OCI-LY7 (cell line): ENCODE measurements around the gene TMEM161A. TPM values are rescaled to one million over a fixed set of nuclear protein-coding genes. Genes with fewer than 3 reads are reported as not detected.

Experiments
- BruUV-seq: library from RNA; stranded (reverse); fragments of 400-500 nt; replicated peaks from 2 replicates; lab custom pipeline; 2021; lab: Mats Ljungman, UMichigan
- CTCF ChIA-PET: fragments of 300-600 bp; sonication (Branson Sonifier 250); formaldehyde crosslinking; loops from one replicate; lab custom pipeline; 2022; ENCODE audit warnings: antibody characterized with exemption; ENCODE audit not compliant: unreplicated experiment; lab: Charles Lee
- POLR2A ChIA-PET: fragments of 300-600 bp; sonication (Branson Sonifier 250); formaldehyde crosslinking; loops from one replicate; lab custom pipeline; 2022; ENCODE audit warnings: antibody characterized with exemption; lab: Charles Lee
- DNase-seq: peaks from one replicate; pipeline ENCODE4 v3.0.0-alpha.2; 2015; ENCODE audit warnings: low spot score
- H2AFZ ChIP-seq: fragments of 200-600 bp; sonication (generic), shearing (Covaris generic); 2 replicates; pipeline ENCODE4 v1.6.1; 2014; ENCODE audit warnings: mild to moderate bottlenecking, antibody characterized with exemption, low read length, moderate library complexity
- H3K27ac ChIP-seq: fragments of 200-600 bp; sonication (generic); 2 replicates; pipeline ENCODE4 v1.5.1; 2014; ENCODE audit warnings: mixed run types, low read depth, mild to moderate bottlenecking, moderate library complexity, low read length, inconsistent platforms; ENCODE audit not compliant: poor library complexity, severe bottlenecking
- H3K36me3 ChIP-seq: fragments of 200-600 bp; sonication (generic); 2 replicates; pipeline ENCODE4 v1.6.1; 2014; ENCODE audit warnings: mild to moderate bottlenecking, antibody characterized with exemption, low read length, moderate library complexity, mixed read lengths; ENCODE audit not compliant: insufficient read depth
- H3K4me1 ChIP-seq: fragments of 200-600 bp; sonication (generic); 2 replicates; pipeline ENCODE4 v1.5.1; 2014; ENCODE audit warnings: mild to moderate bottlenecking, low read length; ENCODE audit not compliant: insufficient read depth, poor library complexity, severe bottlenecking
- H3K4me2 ChIP-seq: fragments of 200-600 bp; sonication (generic); 2 replicates; pipeline ENCODE4 v1.6.1; 2014; ENCODE audit warnings: mild to moderate bottlenecking, low read length
- H3K4me3 ChIP-seq: fragments of 200-600 bp; sonication (generic); 2 replicates; pipeline ENCODE4 v1.5.1; 2014; ENCODE audit warnings: mild to moderate bottlenecking, low read depth, low read length; ENCODE audit not compliant: poor library complexity, severe bottlenecking
- H3K79me2 ChIP-seq: fragments of 200-600 bp; sonication (generic); 2 replicates; pipeline ENCODE4 v1.6.1; 2016; ENCODE audit warnings: low read depth, mild to moderate bottlenecking, low read length, moderate library complexity, mixed read lengths; ENCODE audit not compliant: insufficient read depth
- H3K9me2 ChIP-seq: fragments of 200-600 bp; sonication (generic); 2 replicates; pipeline ENCODE4 v1.6.1; 2016; ENCODE audit warnings: mild to moderate bottlenecking, low read length, mixed read lengths; ENCODE audit not compliant: insufficient read depth
- H3K9me3 ChIP-seq: fragments of 200-600 bp; sonication (generic); 2 replicates; pipeline ENCODE4 v1.6.1; 2014; ENCODE audit warnings: mild to moderate bottlenecking, mixed run types, low read length, mixed read lengths
- H4K20me1 ChIP-seq: fragments of 200-600 bp; sonication (generic); 2 replicates; pipeline ENCODE4 v1.6.1; 2014; ENCODE audit warnings: mild to moderate bottlenecking, antibody characterized with exemption, low read length, moderate library complexity, mixed read lengths; ENCODE audit not compliant: insufficient read depth
- CTCF ChIP-seq: fragments of 200-600 bp; sonication (generic); conservative IDR thresholded peaks from 2 replicates; pipeline ENCODE4 v1.5.1; 2014; ENCODE audit warnings: mild to moderate bottlenecking, antibody characterized with exemption, low read length, moderate library complexity, mixed read lengths
- EZH2phosphoT487 ChIP-seq: fragments of 200-600 bp; sonication (generic); IDR thresholded peaks from 2 replicates; pipeline ENCODE4 v1.6.1; 2018; ENCODE audit warnings: low read depth, borderline replicate concordance, mild to moderate bottlenecking, mixed run types, antibody characterized with exemption, low read length, moderate library complexity, mixed read lengths
- intact Hi-C: fragments of 100-400 bp; cut with micrococcal nuclease; formaldehyde crosslinking; loops from one replicate; pipeline ENCODE4 v1.10.0; 2022; ENCODE audit not compliant: unreplicated experiment
- total RNA-seq, 2 experiments: library from RNA; depleted of rRNA in 1 of 2; stranded (reverse); fragments of >200 nt in 1 of 2; shearing (Covaris generic) in 1 of 2; gene quantifications; 2 replicates each; pipeline ENCODE4 v1.2.3, GENCODE V29; 2014 to 2022

Gene TMEM161A
- total RNA-seq, 2 experiments from 2014 or later: 31.2 to 40.5 TPM

DNA sequence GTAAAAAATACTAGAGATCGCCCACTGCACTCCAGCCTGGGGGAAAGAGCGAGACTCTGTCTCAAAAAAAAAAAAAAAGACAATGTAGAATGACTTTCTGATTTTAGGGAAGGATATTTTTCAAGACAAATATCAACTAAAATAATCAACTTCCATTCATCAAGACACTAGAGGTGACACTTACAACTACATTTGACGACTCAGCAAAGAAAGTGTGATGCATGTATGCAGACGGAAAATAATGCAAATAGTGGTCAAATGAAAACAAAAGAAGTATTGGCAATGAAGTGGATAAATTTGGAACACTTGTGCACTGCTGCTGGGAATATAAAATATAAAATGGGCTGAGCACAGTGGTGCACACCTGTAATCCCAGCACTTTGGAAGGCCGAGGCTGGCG lies 12.2 kb downstream of the TMEM161A start:
- Histone ChIP-seq H3K9me3 (peaks cover 16% of the 10 kb centered on the region; the same call in 1 of the 2 replicates), H3K4me3 (no peak overlapping the region), H3K4me2 (no peak overlapping the region), H3K27ac (no peak overlapping the region), H2AFZ (no peak overlapping the region), H3K4me1 (no peaks in the 10 kb centered on the region), H3K79me2 (no peaks in the 10 kb centered on the region), H3K9me2 (no peaks in the 10 kb centered on the region), H4K20me1 (no peaks in the 10 kb centered on the region), H3K36me3 (peaks cover 45% of the 10 kb centered on the region)
- no peak for DNase-seq
- CTCF ChIA-PET: no interaction called here
- POLR2A ChIA-PET: no interaction called here
- intact Hi-C loops: no loop called here
- TF ChIP-seq CTCF (no peak), EZH2phosphoT487 (no peak)
- no TSS peak for BruUV-seq

DNA sequence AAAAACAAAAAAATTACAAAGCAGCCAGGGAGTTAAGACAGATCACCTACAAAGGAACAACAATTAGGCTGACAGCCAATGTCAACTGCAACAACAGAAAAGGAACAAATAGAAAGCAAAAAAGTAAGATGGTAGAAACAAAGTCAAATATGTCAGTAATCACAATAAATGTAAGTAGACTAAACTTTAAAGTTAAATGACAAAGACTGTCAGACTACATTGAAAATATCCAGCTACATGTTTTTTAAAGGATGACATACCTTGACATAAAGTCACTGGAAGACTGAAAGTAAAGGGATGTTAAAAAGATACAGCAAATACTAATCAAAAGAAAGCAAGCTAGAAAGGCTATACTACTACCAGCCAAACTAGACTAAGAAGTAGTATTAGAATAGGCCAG lies 14.9 kb downstream of the TMEM161A start:
- ChIA-PET CTCF (no interaction called here), POLR2A (no interaction called here)
- Histone ChIP-seq H3K27ac (no peak overlapping the region), H3K79me2 (no peaks in the 10 kb centered on the region), H3K4me2 (no peak overlapping the region), H2AFZ (no peak overlapping the region), H3K4me1 (no peaks in the 10 kb centered on the region), H3K9me3 (peaks cover 16% of the 10 kb centered on the region; the same call in 1 of the 2 replicates), H3K9me2 (no peaks in the 10 kb centered on the region), H3K4me3 (no peak overlapping the region), H3K36me3 (peaks cover 57% of the 10 kb centered on the region), H4K20me1 (no peaks in the 10 kb centered on the region)
- no peak for DNase-seq
- TF ChIP-seq EZH2phosphoT487 (no peak), CTCF (no peak)
- intact Hi-C loops: no loop called here
- BruUV-seq: no TSS peak

DNA sequence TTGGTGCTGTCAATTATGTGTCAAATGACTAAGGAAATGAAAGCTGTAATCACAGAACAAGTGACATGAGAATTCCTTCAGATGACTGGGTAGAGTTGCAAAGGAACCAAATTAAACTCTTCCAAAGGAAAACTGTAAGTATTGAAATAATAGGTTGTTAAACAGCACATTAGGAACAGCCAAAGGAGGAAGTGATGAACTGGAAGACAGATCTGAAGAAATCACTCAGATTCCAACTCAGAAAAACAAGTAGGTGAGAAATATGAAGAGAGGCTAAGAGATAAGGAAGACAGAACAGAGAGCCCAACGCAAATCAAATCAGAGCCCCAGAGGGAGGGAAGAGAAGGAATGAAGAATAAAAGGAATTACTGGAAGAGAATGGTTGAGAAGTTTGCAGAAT lies 15.4 kb downstream of the TMEM161A start:
- Histone ChIP-seq H3K36me3 (peaks cover 59% of the 10 kb centered on the region), H3K27ac (no peak overlapping the region), H3K9me3 (peaks cover 16% of the 10 kb centered on the region; the same call in 1 of the 2 replicates), H2AFZ (no peak overlapping the region), H4K20me1 (no peaks in the 10 kb centered on the region), H3K9me2 (no peaks in the 10 kb centered on the region), H3K4me2 (no peak overlapping the region), H3K79me2 (no peaks in the 10 kb centered on the region), H3K4me1 (no peaks in the 10 kb centered on the region), H3K4me3 (no peak overlapping the region)
- DNase-seq: no peak
- ChIA-PET POLR2A (interaction anchor here (0.6 kb wide), 1 partner anchor 356 kb away, joined by 3 read pairs; no protein-coding TSS in a partner anchor), CTCF (no interaction called here)
- BruUV-seq: no TSS peak
- intact Hi-C loops: no loop called here
- TF ChIP-seq EZH2phosphoT487 (no peak), CTCF (no peak)
